Mucosa of descending colon (tissue), 3 donors: ENCODE measurements around the gene MCM8. TPM values are rescaled to one million over a fixed set of nuclear protein-coding genes. Genes with fewer than 3 reads are reported as not detected.

ENCODE experiments used
- ATAC-seq: fragments of 200-7000 bp; cut with Tn5 transposase; one replicate; pipeline ENCODE4 v1.9.1; 2020; ENCODE audit warnings: mild to moderate bottlenecking, moderate library complexity
- DNase-seq, 3 donors: peaks; one replicate each; pipeline ENCODE4 v3.0.0-alpha.2; 2020
- H3K36me3 ChIP-seq: fragments of 200-600 bp; one replicate; pipeline ENCODE4 v1.8.0; 2021; ENCODE audit warnings: low read depth, mild to moderate bottlenecking
- H3K4me1 ChIP-seq: fragments of 200-600 bp; one replicate; pipeline ENCODE4 v1.8.0; 2021; ENCODE audit warnings: low read depth, mild to moderate bottlenecking
- H3K4me3 ChIP-seq: fragments of 200-600 bp; one replicate; pipeline ENCODE4 v1.8.0; 2021; ENCODE audit warnings: mild to moderate bottlenecking
- H3K9me3 ChIP-seq: fragments of 200-600 bp; one replicate; pipeline ENCODE4 v1.8.0; 2021; ENCODE audit warnings: mild to moderate bottlenecking
- intact Hi-C, 2 donors: fragments of 100-400 bp; cut with DNase I in 1 of 2; cut with micrococcal nuclease in 1 of 2; formaldehyde crosslinking; loops; one replicate each; pipeline versions ENCODE4 v1.11.0 to v1.11.1; 2022; cut with DNase I, micrococcal nuclease
- total RNA-seq, 3 donors: library from RNA; stranded (reverse); fragmentation: NEBNext Ultra II Directional in 2 of 3; extraction: Animal tissue kit (Norgen Biotek cat#: 25700) in 2 of 3; gene quantifications; one replicate each; pipeline versions ENCODE4 v1.2.1 to v1.2.4, GENCODE V29; 2021 to 2023
- TF ChIP-seq, protein P1 (sequence below): fragments of 200-600 bp; IDR thresholded peaks from one replicate; pipeline ENCODE4 v1.8.0; 2022; ENCODE audit warnings: antibody characterized with exemption, mild to moderate bottlenecking
- donor health status: DM: no; HTN: no; CAD: no; lungs with moderate emphysema.
- donor health status: DM: no; HTN: no; CAD: no.
- donor health status: DM: no; HTN: yes; CAD: no.

The MCM8 gene
- total RNA-seq, 3 donors from 2014 or later = 4.9 to 9.8 (median 7.8) TPM

DNA sequence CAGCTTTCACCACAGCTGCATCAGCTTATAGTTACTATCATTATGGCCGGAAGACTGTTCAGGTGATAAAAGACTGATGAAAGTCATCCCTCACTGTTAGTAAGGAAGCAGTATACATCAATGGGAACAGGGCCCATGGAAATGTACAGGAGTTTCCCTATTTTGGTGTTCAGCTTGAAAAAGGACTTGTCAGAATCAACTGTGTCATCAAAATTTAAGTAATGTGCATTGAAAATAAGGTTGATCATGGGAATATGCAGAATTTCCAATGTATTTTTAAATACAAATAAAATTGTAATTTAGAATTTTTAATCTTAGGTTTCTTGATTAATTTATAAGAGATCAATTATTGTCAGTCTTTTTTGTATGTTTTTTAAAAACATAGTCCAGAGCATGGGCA lies 86.6 kb downstream of the MCM8 start:
- Histone ChIP-seq H3K9me3 (no peaks in the 10 kb centered on the region), H3K4me3 (no peak overlapping the region), H3K4me1 (no peaks in the 10 kb centered on the region), H3K36me3 (peaks cover 4% of the 10 kb centered on the region)
- intact Hi-C loops = no loop called here
- TF ChIP-seq, protein P1, sequence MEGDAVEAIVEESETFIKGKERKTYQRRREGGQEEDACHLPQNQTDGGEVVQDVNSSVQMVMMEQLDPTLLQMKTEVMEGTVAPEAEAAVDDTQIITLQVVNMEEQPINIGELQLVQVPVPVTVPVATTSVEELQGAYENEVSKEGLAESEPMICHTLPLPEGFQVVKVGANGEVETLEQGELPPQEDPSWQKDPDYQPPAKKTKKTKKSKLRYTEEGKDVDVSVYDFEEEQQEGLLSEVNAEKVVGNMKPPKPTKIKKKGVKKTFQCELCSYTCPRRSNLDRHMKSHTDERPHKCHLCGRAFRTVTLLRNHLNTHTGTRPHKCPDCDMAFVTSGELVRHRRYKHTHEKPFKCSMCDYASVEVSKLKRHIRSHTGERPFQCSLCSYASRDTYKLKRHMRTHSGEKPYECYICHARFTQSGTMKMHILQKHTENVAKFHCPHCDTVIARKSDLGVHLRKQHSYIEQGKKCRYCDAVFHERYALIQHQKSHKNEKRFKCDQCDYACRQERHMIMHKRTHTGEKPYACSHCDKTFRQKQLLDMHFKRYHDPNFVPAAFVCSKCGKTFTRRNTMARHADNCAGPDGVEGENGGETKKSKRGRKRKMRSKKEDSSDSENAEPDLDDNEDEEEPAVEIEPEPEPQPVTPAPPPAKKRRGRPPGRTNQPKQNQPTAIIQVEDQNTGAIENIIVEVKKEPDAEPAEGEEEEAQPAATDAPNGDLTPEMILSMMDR = no peak
- ATAC-seq (no peak), DNase-seq (no peak)

DNA sequence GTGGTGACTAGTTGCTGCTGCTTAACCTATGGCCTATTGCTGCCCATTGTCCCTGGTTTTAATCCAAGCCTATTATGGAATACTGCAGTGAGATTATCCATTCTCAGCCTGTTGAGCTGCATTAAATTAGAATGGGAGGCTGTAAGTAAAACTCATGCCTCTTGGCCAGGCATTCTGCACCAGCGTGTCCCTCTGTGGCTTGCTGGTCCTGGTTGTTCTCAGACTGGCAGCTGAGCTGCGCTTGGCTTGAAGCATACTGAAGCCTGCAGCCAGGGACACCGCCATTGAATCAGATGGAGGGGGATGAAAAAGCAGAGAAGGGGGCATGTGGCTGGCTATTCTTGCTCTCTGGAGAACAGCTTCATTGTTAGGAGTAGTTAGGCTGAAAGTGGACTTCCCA lies 87.8 kb downstream of the MCM8 start:
- intact Hi-C loops = no loop called here

DNA sequence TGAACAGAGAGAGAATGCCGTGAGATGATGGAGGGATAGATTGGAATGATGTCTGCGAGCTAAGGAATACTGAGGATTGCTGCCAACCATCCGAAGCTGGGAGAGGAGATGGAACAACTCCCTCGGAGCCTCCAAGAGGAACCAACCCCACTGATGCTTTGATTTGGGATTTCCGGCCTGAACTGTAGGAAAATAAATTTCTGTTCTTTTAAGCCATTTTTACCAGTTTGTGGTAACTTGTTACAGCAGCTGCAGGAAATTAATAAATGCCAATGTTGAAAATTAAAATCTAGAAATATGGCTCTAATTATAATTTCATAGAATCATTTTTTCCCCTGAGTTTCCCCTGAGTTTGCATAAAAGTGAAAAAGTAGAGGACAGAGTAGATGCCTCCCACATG lies 89.3 kb downstream of the MCM8 start:
- no peak overlapping the region for H3K4me3 ChIP-seq
- TF ChIP-seq, protein P1 = no peak
- ATAC-seq = no peak
- no peaks in the 10 kb centered on the region for H3K9me3 ChIP-seq
- intact Hi-C loops = no loop called here
- no peaks in the 10 kb centered on the region for H3K4me1 ChIP-seq
- H3K36me3 ChIP-seq = peaks cover 4% of the 10 kb centered on the region
- no peak for DNase-seq

More for the DNA sequence above, 87.8 kb downstream of the MCM8 start:
- ATAC-seq (no peak), DNase-seq (no peak)
- Histone ChIP-seq H3K36me3 (peaks cover 4% of the 10 kb centered on the region), H3K4me1 (no peaks in the 10 kb centered on the region), H3K9me3 (no peaks in the 10 kb centered on the region), H3K4me3 (no peak overlapping the region)
- TF ChIP-seq, protein P1 = no peak

DNA sequence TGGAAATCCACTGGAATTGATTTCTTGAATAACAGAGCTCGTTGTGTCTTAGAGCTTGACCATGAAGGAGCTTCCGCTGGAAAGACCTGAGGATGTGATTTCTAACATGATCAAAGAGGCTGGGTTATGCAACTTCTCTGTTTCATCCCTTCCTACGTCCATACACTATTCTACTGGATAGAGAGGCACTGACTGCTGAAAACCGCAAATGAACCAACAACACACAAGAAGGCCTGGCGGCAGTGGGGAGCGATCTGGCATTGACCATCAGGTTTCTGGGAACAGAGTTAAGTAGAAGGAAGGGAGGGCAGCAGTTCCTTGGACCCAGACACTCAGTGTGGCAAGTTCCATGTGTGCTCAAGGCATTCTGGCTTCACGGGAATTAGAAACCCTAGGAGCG lies 90.1 kb downstream of the MCM8 start:
- Histone ChIP-seq H3K36me3 (peaks cover 4% of the 10 kb centered on the region), H3K4me1 (no peaks in the 10 kb centered on the region), H3K4me3 (no peak overlapping the region), H3K9me3 (no peaks in the 10 kb centered on the region)
- TF ChIP-seq, protein P1 = no peak
- intact Hi-C loops = no loop called here
- DNase-seq (no peak), ATAC-seq (no peak)

DNA sequence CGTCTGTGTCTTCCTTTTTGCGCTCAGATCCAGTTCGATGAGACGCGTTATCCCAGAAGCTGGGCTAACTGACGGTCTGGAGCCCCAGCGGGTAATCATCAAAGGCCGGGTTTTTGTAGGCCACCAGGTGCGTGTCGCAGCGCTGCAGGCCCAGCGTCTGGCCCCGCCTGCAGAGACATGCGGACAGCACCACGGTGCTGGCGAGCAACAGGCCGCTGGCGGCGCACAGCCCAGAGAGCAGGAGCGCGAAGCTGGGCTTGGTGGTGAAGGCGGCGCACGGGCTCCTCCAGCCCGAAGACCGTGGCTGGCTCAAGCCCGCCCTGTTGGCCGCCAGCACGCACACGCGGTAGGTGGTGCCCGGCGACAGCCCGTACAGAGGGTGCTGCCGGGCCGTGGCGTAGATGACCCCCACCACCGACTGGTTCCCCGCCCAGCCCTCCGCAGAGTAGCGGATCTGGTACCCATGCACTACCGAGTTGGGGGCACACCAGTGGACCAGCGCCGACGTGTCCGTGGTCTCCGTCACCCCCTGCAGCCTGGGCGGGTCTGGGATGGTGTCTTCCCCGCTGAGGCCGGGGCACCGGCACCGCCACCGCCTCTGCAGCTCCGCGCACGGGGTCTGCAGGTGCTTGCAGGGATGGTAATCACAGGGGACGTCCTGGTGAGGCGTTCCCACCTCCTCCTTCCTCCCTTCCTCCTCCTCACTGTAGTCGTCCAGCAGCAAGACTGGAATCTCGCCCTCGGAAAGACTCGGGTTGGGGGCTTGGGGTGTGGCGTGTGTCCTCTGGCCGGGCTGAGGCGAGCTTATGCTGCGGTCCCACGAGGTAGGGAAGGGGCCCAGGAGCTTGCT lies 90.7 kb downstream of the MCM8 start:
- TF ChIP-seq, protein P1 = no peak
- Histone ChIP-seq H3K36me3 (no peaks in the 10 kb centered on the region), H3K9me3 (no peaks in the 10 kb centered on the region), H3K4me1 (no peaks in the 10 kb centered on the region), H3K4me3 (no peak overlapping the region)
- DNase-seq = no peak
- intact Hi-C loops = no loop called here
- ATAC-seq = no peak
